GM12878 (cell line): ENCODE results near the gene STK4. TPM values are rescaled to one million over a fixed set of nuclear protein-coding genes. Genes with fewer than 3 reads are reported as not detected.

ENCODE experiments used
- ATAC-seq: fragments of 200-7000 bp; cut with Tn5 transposase; 3 replicates; pipeline ENCODE4 v1.9.1; 2020; ENCODE audit warnings: mild to moderate bottlenecking, moderate library complexity
- BruUV-seq: library from RNA; stranded (reverse); fragments of 400-500 nt; replicated peaks from 2 replicates; lab custom pipeline; 2021; lab: Mats Ljungman, UMichigan
- CTCF ChIA-PET: fragments of 300-600 bp; sonication (Branson Sonifier 250); formaldehyde crosslinking; extraction: SDS; loops from one replicate; lab custom pipeline; 2021; ENCODE audit warnings: inconsistent platforms; lab: Yijun Ruan, JAX
- POLR2A ChIA-PET: fragments of 350-600 bp; formaldehyde crosslinking; extraction: SDS; loops from one replicate; lab custom pipeline; 2021; ENCODE audit warnings: inconsistent platforms; lab: Charles Lee
- RAD21 ChIA-PET: fragments of 300-600 bp; sonication (Branson Sonifier 250); formaldehyde crosslinking; loops from one replicate; lab custom pipeline; 2023; ENCODE audit warnings: antibody characterized with exemption; ENCODE audit not compliant: unreplicated experiment; lab: Charles Lee
- SMC1A ChIA-PET: fragments of 300-600 bp; sonication (Branson Sonifier 250); formaldehyde crosslinking; loops from one replicate; lab custom pipeline; 2023; ENCODE audit not compliant: unreplicated experiment, uncharacterized antibody; lab: Charles Lee
- DNase-seq: peaks from one replicate; pipeline ENCODE4 v3.0.0-alpha.2; 2011; ENCODE audit warnings: low read depth, low spot score
- FAIRE-seq: peaks from 3 replicates; lab custom pipeline; 2011; peaks lifted over from hg19 to GRCh38; lab: Jason Lieb, UNC
- H2AFZ ChIP-seq: 2 replicates; pipeline ENCODE4 v1.6.0; 2011; ENCODE audit warnings: low read depth, low read length, control low read depth; ENCODE audit not compliant: control insufficient read depth
- H3K27ac ChIP-seq: 2 replicates; pipeline ENCODE4 v1.5.1; 2011; ENCODE audit warnings: control low read depth; ENCODE audit not compliant: control insufficient read depth, insufficient read depth
- H3K27me3 ChIP-seq, 2 experiments: replicated peaks in 1 of 2; 2 replicates each; pipeline versions ENCODE4 v1.6.0 to v1.6.1; 2011; ENCODE audit warnings: low read length in 1 of 2; ENCODE audit not compliant: control insufficient read depth in 2 of 2, insufficient read depth in 2 of 2
- H3K36me3 ChIP-seq, 2 experiments: 2 replicates each; pipeline ENCODE4 v1.5.1; 2011; ENCODE audit warnings: low read length in 1 of 2; ENCODE audit not compliant: control insufficient read depth in 2 of 2, insufficient read depth in 2 of 2
- H3K4me1 ChIP-seq: 2 replicates; pipeline ENCODE4 v1.6.1; 2011; ENCODE audit warnings: mild to moderate bottlenecking, low read length, moderate library complexity, mixed read lengths; ENCODE audit not compliant: control insufficient read depth, insufficient read depth
- H3K4me2 ChIP-seq: 2 replicates; pipeline ENCODE4 v1.6.0; 2011; ENCODE audit warnings: control low read depth; ENCODE audit not compliant: control insufficient read depth, insufficient read depth
- H3K4me3 ChIP-seq: fragments of 200-600 bp; sonication (generic); 2 replicates; pipeline ENCODE4 v1.5.1; 2016
- H3K79me2 ChIP-seq: 2 replicates; pipeline ENCODE4 v1.6.0; 2011; ENCODE audit warnings: low read length; ENCODE audit not compliant: control insufficient read depth, insufficient read depth
- H3K9ac ChIP-seq: 2 replicates; pipeline ENCODE4 v1.8.0; 2011; ENCODE audit warnings: low read length, control low read depth, mixed read lengths; ENCODE audit not compliant: control insufficient read depth, insufficient read depth
- H3K9me3 ChIP-seq: replicated peaks from 3 replicates; pipeline ENCODE4 v1.5.1; 2011; ENCODE audit warnings: mild to moderate bottlenecking, low read length; ENCODE audit not compliant: control insufficient read depth, insufficient read depth
- H4K20me1 ChIP-seq: 2 replicates; pipeline ENCODE4 v1.6.0; 2011; ENCODE audit not compliant: control insufficient read depth, insufficient read depth
- E2F4 ChIP-seq: IDR thresholded peaks from 2 replicates; pipeline ENCODE4 v1.6.1; 2012; ENCODE audit warnings: low read depth, low read length, improper control_type of control experiment
- IRF3 ChIP-seq: fragments of 450-650 bp; IDR thresholded peaks from 2 replicates; pipeline ENCODE4 v1.6.1; 2014; ENCODE audit warnings: mild to moderate bottlenecking
- LARP7 ChIP-seq: fragments of 450-650 bp; IDR thresholded peaks from 2 replicates; pipeline ENCODE4 v1.6.1; 2017; ENCODE audit warnings: mild to moderate bottlenecking
- MTA3 ChIP-seq: IDR thresholded peaks from 2 replicates; pipeline ENCODE4 v1.6.1; 2012; ENCODE audit warnings: low read length, inconsistent platforms, borderline replicate concordance
- POLR2A ChIP-seq: IDR thresholded peaks from 2 replicates; pipeline ENCODE4 v1.6.1; 2011; ENCODE audit warnings: low read depth, mild to moderate bottlenecking, low read length
- PRDM15 ChIP-seq: fragments of 450-650 bp; formaldehyde crosslinking; IDR thresholded peaks from 2 replicates; pipeline ENCODE4 v1.4.0; 2020; ENCODE audit warnings: mild to moderate bottlenecking, moderate library complexity
- RCOR1 ChIP-seq: conservative IDR thresholded peaks from 2 replicates; pipeline ENCODE4 v1.6.1; 2012; ENCODE audit warnings: low read depth, low read length, improper control_type of control experiment
- USF1 ChIP-seq: IDR thresholded peaks from 2 replicates; pipeline ENCODE4 v1.6.1; 2011; ENCODE audit warnings: borderline replicate concordance, low read depth, mild to moderate bottlenecking, moderate library complexity, mixed read lengths, low read length; ENCODE audit not compliant: insufficient read depth; ENCODE audit errors: extremely low read length
- ZBTB4 ChIP-seq: fragments of 450-650 bp; formaldehyde crosslinking; IDR thresholded peaks from 2 replicates; pipeline ENCODE4 v1.4.0; 2022; ENCODE audit warnings: mild to moderate bottlenecking, moderate library complexity
- ZNF217 ChIP-seq: fragments of 450-650 bp; IDR thresholded peaks from 2 replicates; pipeline ENCODE4 v1.6.1; 2017; ENCODE audit warnings: antibody characterized with exemption, mild to moderate bottlenecking
- WGBS: methylation state at CpG from one replicate; pipeline ENCODE4 v1.1.6; 2016; ENCODE audit warnings: low lambda C conversion rate; ENCODE audit not compliant: insufficient replicate concordance, insufficient coverage; ENCODE audit errors: missing lambda C conversion rate; 5-methylcytosine and 5-hydroxymethylcytosine counted together
- in situ Hi-C: fragments of 300-500 bp; cut with MboI; formaldehyde crosslinking; loops from 9 replicates; pipeline ENCODE4 v1.14.3; 2018; ENCODE audit warnings: mixed read lengths
- intact Hi-C: fragments of 100-400 bp; cut with micrococcal nuclease; formaldehyde crosslinking; loops from one replicate; pipeline ENCODE4 v1.14.2; 2022; ENCODE audit not compliant: unreplicated experiment
- polyA plus RNA-seq, 11 experiments: library from polyadenylated mRNA; depleted of rRNA in 4 of 11; unstranded in 6 of 11; stranded (reverse) in 5 of 11; fragments of >200 nt; fragmentation: Nextera tagmentation in 4 of 11; fragmentation: Illumina TruSeq in 1 of 11; extraction: Ambion mirVana in 4 of 11; extraction: Trizol in 1 of 11; gene quantifications; 1 replicate in 1 of 11; 2 replicates in 10 of 11; pipeline versions ENCODE4 v1.2.1 to v1.2.3, GENCODE V29; 2011 to 2016; ENCODE audit warnings: inconsistent platforms in 2 of 11, missing spikeins in 2 of 11, low read depth in 1 of 11
- total RNA-seq, 4 experiments: library from RNA; depleted of rRNA in 3 of 4; stranded (reverse); fragments of >200 nt in 3 of 4; fragmentation: Illumina TruSeq in 1 of 4; extraction: Trizol in 1 of 4; gene quantifications; 2 replicates each; pipeline versions ENCODE4 v1.2.1 to v1.2.3, GENCODE V29; 2013 to 2021

STK4 gene
- total and polyA plus RNA-seq, 10 of the 15 experiments (the other 5 are each of a cell fraction or from before 2014, with no cell fraction given), result 24.0 to 135 (median 89.7) TPM

GRCh38 chr20:45044084-45044573 is 77.8 kb downstream of the STK4 start (continued):
- TF ChIP-seq ZBTB4 (no peak), IRF3 (no peak)

- no peak overlapping the region for H2AFZ ChIP-seq
- no peak overlapping the region for H3K9ac ChIP-seq
- H3K4me3 ChIP-seq, result no peak overlapping the region
- ChIA-PET POLR2A (interaction anchor here (0.6 to 1.5 kb wide), 5 partner anchors 11 to 118 kb away, joined by 3 read pairs; no protein-coding TSS in a partner anchor), SMC1A (interaction anchor here (0.6 to 5.3 kb wide), 22 partner anchors 8 to 273 kb away, joined by 3 to 108 read pairs (median 5); partner anchors contain the start of gene WFDC5), RAD21 (interaction anchor here (0.6 to 5.1 kb wide), 21 partner anchors 8 to 249 kb away, joined by 3 to 85 read pairs (median 4); no protein-coding TSS in a partner anchor), CTCF (interaction anchor here (0.6 to 5.9 kb wide), 50 partner anchors 9 to 726 kb away, joined by 3 to 162 read pairs (median 6); partner anchors contain the start of genes KCNS1, PABPC1L and TOMM34)
- FAIRE-seq (no peak), ATAC-seq (no peak), DNase-seq (no peak)
- in situ Hi-C loops (no loop called here), intact Hi-C loops (loop anchor here (1.0 kb wide), 1 partner anchor 52 kb away; no protein-coding TSS in a partner anchor)
- H3K36me3 ChIP-seq, result peaks cover 5 to 24% of the 10 kb centered on the region in 2 experiments
- TF ChIP-seq ZNF217, result no peak
- no peak for TF ChIP-seq LARP7
- TF ChIP-seq MTA3, result no peak
- TF ChIP-seq RCOR1, result no peak
- no peak for TF ChIP-seq POLR2A
- no peak for TF ChIP-seq USF1
- no peak for TF ChIP-seq PRDM15 (CRISPR knock-in tag)
- no peak for TF ChIP-seq E2F4
- peaks cover 3% of the 10 kb centered on the region; the same call in 1 of the 2 replicates for H4K20me1 ChIP-seq
- H3K27ac ChIP-seq, result no peak overlapping the region
- H3K9me3 ChIP-seq, result no peaks in the 10 kb centered on the region
- H3K4me1 ChIP-seq, result peaks cover 2% of the 10 kb centered on the region
- no TSS peak for BruUV-seq
- no peak overlapping the region for H3K4me2 ChIP-seq
- no peaks in the 10 kb centered on the region for H3K27me3 ChIP-seq
- WGBS, result 96% methylated on average over 3 of the region's 3 CpGs
- H3K79me2 ChIP-seq, result peaks cover 8% of the 10 kb centered on the region
These were observed 78.3 kb downstream of the STK4 start for GRCh38 chr20:45044601-45045000.
